NB4 (cell line): Measurements from ENCODE around the gene NPAS2.

Source experiments
- CTCF ChIP-seq: IDR thresholded peaks from one replicate; pipeline ENCODE4 v1.5.1; 2012; ENCODE audit warnings: low read depth, low read length
- MAX ChIP-seq: IDR thresholded peaks from 2 replicates; pipeline ENCODE4 v1.6.1; 2011; ENCODE audit warnings: low read depth, low read length
- POLR2A ChIP-seq: IDR thresholded peaks from 2 replicates; pipeline ENCODE4 v1.6.1; 2011; ENCODE audit warnings: mild to moderate bottlenecking; ENCODE audit not compliant: insufficient read length; ENCODE audit errors: extremely low read depth

GRCh38 chr2:100782380-100782878 is 37.5 kb upstream of the NPAS2 start:
- TF ChIP-seq CTCF (no peak), POLR2A (no peak), MAX (no peak)
